NK-92 (cell line): ENCODE results near the gene PINK1.
"Not testable (repeated sequence)": the region's sequence is repeated elsewhere in the genome, so short reads cannot be mapped to it uniquely, and the experiment has no call there.

ENCODE experiments used
- DNase-seq: peaks from one replicate; lab custom pipeline; 2025; ENCODE audit not compliant: unreplicated experiment; lab: John Stamatoyannopoulos, UW

Gene PINK1

DNA sequence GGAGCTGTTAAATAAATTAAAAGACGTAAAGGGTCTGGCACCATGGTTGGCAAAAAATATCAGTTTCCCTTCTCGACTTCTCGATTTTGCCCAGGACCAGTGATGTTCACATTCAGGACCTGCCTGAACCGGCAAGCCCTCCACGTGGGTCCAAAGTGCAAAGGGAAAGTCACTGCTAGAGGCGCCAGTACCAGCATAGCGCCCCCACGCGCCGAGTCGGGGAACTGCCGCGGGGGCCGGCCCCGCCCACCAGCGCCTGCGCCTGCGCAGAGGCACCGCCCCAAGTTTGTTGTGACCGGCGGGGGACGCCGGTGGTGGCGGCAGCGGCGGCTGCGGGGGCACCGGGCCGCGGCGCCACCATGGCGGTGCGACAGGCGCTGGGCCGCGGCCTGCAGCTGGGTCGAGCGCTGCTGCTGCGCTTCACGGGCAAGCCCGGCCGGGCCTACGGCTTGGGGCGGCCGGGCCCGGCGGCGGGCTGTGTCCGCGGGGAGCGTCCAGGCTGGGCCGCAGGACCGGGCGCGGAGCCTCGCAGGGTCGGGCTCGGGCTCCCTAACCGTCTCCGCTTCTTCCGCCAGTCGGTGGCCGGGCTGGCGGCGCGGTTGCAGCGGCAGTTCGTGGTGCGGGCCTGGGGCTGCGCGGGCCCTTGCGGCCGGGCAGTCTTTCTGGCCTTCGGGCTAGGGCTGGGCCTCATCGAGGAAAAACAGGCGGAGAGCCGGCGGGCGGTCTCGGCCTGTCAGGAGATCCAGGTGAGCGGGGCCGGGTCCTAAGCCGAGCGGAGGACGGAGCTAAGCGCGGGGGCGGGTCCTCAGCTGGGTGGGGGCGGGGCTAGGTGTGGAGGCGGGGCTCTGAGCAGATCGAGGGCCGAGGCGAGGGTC is at the start of gene PINK1:
PINK1 (plus strand) TSS at position 269 of the 875 bp plus-strand sequence; CDS start at position 360, 91 bp downstream.
- DNase-seq, result no peak

DNA sequence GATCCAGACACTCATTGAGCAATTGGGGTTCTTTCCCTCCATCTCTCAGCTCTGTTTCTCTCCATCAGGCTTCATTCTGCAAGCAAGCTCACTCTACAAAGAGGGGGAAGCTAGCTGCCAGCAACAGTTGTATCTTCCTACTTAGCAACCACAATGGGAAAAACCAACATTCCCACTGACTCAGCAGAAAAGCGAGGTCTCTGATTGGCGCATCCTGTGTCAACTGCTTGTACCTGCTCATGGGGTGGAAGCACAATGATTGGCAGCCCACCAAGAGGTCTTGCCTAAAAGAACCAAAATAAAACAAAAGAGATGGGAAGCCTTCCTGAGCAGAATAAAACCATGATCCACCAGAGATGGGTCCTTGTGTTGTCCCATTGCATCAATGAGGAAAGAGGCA is 48.4 kb upstream of the PINK1 start:
- DNase-seq, result no peak

DNA sequence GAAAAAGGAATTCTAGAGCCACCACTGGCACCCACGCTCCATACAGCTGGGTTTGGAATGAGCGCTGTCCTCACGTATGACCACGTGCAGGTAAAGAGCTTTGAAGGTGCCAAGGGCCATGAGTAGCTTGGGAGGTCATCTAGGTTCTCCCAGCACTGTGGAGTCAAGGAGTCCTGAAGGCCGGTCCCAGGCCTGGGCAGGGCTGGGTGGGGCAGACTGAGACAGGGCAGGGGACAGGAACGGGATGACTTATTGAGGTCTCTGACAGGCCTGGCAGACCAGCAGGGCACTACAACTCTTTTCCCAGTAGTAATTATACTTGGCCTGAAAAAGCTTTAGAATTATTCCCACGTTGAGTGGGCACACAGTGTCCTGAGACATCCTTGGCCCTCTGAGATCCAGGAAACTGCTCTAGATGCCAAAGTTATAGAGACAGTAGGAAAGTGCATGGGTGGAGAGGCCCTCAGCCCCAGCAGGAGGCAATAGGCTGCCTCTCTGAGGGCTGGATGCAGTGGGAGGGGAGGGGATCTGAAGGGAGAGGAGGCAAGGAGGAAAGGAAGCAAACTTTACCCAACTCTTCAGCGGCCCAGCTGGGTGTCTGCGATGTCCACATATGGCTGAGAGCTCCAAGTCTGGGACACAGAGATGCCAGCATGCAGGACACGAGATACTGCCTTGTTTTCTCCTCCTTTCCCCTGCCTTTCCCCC is 46.2 kb upstream of the PINK1 start:
- no peak for DNase-seq

DNA sequence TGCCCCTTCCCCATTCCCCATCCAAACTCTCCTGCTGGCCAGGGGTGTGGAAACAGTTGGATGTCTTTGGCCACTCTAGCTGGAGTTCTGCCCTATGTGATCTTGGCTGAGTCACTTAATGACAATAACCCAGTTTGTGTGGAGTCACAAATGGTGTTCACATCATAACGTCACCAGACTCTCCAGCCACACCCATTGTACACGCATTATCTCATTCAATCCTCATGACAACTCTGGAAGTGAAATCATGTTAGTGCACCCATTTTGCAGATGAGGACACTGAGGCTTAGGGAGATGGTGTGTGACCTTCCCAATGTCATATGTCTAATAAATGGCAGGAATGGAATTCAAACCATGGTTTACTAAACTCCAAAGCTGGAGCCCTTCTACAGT is 45.6 kb upstream of the PINK1 start:
- no peak for DNase-seq

DNA sequence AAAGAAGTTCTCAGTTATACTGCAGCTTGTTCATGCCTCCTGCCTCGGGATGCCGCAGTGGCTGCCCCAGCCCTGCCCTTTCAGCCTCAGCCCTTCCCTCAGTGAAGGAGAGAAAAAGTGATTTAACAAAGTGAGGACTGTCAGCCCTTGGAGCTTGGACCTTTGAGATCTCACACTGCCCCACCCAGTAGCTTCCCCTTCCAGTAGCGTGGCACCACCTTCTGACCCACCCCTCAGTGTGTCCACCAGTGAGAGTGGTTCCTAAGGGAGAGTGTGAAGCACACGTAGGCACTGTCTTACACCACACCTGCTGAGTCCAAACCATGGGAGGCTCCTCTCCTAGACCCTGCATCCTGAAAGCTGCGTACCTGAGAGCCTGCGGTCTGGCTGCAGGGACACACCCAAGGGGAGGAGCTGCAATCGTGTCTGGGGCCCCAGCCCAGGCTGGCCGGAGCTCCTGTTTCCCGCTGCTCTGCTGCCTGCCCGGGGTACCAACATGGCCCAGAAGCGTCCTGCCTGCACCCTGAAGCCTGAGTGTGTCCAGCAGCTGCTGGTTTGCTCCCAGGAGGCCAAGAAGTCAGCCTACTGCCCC is 44.5 kb upstream of the PINK1 start, which contains the start of gene CDA:
CDA (plus strand) TSS at position 464 of the 592 bp plus-strand sequence; CDS start at position 497, 33 bp downstream.
- no peak for DNase-seq

DNA sequence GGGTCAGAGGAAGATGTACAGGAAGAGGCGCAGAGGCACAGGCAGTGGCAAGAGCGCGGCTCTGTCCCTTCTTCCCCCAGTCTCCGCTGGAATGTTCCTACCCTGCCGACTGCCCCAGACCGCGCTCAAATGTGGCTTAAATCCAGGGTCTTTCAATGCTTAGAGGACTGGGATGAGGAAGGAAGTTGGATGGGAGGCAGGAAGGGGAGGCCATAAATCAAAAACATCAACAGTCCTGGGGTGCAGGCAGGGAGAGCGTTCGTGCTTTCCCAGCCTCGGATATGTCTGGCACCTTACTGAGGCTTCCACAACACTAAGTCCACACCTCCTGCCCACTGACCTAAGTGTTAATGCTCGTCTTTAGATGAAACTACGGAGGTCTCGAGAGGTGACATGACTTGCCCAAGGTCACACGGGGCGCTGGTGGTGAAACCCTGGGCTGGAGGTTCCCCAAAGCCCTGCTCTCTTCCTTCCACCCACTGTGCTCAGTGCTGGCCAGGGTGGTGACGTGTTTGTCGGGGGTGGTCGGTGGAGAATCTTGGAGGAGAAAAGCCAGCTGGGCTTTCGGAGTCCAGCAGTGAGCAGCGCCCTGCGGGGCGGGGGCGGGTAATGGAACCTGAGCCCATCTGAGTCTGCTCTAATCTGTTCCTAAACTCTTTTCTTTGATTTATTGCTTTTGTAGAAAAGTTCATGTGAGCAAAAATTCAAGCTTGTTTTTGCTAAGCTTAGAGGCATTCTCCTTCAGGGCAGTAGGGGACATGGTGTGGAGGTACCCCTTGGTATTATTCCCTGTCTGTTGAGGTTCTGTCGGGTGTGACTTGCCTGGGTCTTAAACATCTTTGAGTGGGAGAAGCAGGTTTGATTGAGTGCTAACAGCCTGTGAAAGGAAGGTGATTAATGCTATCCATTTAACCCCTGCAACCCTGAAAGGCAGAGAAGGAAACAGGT is 43.7 kb upstream of the PINK1 start:
- DNase-seq, result no peak

DNA sequence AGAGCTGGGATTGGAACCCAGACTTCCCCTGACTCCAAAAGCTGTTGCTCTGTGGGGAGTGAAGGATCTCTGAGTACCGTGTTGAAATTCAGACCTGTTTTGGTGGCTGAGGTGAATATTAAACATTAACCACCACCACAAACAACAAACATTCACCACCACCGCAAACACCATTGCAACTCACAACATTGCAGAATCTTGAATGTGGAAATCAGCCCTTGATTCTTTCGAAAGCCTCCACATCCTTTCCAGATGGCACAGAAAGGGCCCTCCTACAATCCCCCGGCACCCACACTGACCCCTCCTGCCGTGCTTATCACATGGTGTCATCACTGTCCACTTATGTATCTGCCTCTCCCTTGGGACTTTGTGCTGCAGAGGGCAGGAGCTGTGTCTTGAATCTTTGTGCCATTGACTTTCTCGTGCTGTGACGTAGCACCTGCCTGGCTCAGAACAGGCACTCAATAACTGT is 42.9 kb upstream of the PINK1 start:
- no peak for DNase-seq

DNA sequence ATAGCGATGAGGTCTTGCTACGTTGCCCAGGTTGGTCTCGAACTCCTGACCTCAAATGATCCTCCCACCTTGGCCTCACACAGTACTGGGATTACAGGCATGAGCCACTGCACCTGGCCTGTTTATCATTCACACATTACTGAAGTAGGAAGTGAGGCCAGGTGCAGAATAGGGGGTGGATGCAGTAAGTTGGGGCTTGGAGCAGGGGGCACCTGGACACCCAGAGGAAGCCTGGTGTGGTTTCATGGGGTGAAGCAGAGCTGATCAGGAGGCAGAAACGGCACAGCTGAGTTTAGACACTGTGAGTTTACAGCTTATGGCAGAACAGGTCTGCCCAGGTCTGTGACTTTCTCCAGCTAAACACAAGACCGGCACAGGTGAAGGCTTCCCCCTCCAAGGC is 39.5 kb upstream of the PINK1 start:
- no peak for DNase-seq

DNA sequence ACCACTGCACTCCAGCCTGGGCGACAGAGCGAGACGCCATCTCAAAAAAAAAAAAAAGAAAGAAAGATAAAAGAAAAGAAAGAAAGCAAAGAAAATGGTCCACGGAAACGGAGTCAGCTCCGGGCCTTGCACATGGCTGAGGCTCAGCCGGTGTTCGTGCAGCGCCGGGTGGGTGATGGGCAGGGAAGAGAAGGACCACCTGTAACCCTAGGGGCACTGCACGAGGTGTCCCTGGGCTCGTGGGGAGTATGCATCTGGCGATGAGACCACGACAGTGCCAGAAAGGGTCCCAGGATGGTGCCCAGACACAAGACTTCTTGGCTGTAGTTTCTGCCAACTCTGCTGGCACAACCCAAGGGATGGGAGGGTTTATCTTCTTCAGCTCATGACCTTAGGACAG is 38.5 kb upstream of the PINK1 start:
- no peak for DNase-seq

DNA sequence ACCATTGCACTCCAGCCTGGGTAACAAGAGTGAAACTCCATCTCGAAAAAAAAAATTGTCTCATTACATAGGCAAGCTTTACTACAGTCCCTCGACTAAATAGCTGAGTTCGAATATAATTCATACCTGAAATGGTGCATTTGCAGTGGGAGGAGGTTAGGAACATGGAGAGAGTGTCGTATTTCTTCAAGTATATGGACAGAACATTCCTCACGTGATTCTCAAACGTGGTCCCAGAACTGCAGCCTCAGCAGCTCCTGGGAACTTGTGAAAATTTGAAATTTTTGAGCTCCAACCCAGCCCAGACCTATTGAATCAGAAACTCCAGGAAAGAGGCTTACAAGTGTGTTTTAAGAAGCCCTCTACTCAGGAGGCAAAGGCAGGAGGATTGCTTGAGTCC is 37.2 kb upstream of the PINK1 start:
- no peak for DNase-seq

DNA sequence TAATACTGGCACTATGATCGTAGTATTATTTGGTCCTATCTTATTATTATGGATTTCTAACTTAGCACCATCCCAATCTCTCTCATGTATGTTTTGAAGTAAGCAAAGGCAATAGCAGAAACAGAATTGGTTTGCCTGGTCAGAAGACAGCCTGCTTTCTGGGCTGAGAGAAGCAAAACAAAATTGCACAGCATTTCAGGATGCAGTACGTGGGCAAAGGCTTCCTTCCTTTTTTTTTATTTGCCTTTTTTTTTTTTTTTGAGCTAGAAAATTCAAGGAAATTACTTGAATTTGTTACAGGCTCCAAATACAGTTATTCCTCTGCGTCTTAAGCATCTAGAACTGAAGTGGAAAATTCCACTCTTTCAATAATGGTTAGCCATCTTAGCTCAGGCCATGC is 35.6 kb upstream of the PINK1 start:
- DNase-seq, result no peak

DNA sequence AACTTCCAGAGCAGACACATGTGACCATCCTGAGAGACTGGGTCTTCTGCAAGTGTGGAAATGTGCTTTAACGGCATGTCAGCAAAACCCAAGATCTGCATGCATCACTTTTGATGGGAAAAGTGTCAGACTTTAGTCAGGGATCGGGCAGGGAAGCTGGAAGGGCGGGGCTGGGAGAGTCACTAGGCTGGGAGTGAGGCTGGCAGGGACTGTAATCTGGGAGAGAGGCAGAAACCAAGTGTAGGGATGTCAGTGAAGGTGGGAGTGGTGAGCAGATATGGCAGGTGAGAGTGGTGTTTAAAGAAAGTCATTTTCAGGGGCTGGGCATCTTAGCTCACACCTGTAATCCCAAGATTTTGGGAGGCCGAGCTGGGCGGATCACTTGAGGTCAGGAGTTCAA is 33.1 kb upstream of the PINK1 start:
- DNase-seq, result no peak

DNA sequence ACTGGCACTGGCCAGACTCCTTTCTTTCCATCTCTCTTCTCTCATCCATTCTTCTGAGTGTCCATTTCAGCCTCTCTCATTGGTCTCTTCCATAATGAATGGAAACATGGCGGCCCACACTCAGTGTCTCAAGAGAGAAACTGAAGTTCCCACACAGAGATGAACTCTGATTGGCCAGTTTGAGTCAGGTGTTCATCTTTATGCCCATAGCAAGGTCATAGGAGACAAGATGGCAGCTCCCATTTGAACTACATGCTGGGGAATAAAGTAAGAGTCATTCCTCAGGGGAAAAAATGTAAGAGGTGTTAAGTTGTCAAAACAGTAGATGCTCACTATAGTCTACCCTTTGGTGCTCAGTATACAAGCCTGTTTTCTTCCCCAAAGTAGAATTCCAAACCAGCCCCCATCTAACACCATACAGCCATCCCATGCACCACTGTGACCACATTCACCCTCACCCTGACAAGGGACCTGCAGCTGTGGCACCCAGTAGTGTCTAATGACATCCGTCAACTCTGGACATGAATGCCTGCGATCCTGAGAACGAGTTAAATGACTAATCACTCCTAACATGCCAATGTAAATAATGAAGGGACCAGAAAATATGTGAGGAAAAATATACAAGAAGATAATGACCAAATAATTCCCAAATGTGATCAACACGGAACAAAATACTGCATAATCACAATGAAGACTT is 32.0 kb upstream of the PINK1 start:
- DNase-seq, result no peak

DNA sequence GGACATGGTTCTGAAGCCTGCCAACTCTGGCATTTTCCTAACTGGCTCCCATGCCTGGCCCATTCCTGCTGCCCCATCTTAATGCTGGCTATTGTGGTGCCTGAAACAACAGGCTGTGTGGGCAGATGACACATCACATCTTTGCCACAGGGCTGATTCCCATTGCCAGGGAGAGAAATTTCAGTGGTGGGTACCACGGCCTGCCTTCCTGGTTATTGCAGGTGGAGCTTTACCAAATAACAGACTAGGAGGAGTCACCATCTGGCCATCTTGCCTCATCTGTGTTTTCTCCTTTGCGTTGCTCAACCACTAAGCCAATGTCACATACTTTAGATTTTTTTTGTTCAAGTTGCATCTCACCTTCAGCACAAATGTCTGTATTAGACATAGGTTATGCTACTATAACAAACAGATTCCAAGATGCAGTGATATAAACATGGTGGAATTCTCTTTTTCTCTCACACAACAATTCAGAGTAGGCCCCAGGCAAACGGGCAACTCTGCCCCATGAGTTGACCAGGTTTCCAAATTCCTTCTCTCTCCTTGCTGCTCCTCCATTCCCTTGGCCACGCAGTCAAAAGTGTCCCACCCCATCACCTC is 30.3 kb upstream of the PINK1 start:
- DNase-seq, result no peak

DNA sequence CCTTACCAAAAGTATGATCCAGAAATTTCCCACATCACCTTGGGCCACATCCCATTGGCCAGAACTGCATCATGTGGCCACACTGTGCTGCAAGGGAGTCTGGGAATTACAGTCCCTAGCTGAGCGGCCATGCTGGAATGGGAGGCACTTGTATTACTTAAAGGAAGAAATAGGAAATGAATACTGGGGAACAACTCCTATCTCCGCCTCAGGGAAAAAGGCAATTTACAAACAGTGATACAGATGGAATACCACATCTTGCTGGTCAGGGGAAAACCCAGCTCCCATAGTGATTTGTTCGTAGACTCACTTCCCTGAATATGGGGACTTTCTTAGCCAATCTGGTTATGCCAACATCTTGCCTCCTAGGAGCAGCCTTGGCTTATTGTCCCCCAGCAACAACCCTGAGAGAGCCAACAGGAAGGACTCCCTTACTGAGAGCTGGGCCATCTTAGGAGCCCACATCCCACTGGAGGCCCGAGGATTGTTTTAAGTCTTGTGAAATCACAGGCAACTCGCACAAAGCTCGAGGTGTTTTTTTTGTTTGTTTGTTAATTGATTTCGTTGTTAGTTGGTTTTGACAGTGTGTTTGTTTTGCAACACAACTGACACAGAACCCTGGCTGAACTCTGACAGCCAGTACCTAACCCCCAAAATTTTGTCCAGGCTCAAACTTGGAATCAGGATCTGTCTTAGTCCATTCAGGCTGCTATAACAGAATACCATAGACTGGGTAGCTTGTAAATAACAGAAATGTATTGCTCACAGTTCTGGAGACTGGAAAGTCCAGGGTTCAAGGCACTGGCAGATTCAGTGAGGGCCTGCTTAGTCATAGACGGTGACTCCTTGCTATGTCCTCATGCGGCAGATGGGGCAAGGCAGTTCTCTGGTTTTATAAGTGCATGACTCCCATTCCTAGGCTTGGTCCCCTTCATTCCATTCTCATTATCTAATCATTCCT is 29.5 kb upstream of the PINK1 start:
- DNase-seq, result no peak

DNA sequence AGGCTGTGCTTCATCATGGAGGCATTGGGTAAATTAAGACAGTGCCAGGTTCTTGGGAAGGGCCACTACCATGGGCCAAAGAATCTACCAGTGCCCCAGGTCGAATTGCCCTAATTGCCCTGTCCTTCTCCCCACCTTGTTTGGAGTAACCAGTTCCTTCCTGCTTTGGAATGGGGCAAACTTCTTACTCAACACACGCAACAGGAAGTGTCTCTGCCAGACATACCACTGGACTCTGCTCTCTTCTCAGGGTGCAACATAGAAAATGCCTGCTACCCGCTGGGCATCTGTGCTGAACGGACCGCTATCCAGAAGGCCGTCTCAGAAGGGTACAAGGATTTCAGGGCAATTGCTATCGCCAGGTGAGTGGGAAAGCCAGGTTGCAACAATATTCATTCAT is 28.6 kb upstream of the PINK1 start:
- no peak for DNase-seq

DNA sequence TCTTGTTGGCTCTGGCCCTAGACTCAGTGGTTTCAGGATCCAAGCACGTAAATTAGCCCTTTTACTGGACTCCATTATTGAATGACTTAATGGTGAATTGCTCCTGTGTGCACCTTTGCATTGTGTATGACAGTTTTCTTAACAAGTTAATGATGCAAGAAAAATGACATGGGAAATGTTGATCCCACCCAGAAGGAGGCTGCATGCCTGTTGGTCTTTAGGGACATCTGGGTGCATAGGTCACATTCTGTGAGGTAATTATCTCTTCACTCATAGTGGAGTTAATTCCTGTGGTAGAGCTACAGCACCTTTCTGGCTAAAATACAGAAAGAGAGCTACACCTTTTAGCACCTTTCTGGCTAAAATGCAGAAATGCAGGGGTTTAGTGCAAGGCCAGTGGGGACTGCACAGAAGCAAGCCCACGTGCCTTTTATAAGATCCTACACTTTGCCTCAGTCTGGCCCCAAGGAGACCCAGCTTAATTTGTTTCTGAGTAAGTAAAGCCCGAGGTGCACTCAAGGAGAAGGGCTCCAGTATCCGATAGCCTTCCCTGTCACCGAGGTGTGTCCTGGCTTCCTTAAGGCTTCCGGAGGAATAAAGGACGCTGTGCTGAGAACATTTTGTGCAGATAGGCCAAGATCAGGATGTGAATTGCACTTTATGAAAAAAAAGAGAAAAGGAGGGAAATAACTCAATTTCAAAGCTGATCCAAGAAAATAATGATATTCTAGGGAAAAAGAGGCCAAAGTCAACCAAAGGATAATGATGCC is 26.3 kb upstream of the PINK1 start:
- not testable (repeated sequence) for DNase-seq

DNA sequence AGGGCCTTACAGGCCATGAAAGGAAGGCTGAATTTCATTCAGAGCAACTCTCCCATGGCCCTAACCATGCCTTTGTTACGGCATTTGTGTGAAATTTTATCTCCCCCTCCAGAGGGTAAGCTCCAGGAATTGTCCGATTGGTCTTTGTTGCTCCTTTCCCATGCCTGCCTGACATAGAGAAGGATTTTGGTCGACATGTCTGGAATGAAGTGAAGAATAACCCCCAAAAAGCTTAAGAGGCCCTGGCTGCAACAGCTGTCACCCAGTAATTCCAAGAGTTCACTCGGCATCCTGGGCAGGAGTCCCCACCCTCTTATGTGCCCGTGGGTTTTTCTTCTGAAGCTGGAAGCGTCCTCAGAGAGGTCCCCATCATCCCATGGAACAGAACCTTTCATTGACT is 23.7 kb upstream of the PINK1 start:
- no peak for DNase-seq
